BJ (cell line): ENCODE data around the gene MYOM3. TPM values are rescaled to one million over a fixed set of nuclear protein-coding genes. Genes with fewer than 3 reads are reported as not detected.

Experiments used
- CTCF ChIA-PET: fragments of 350-600 bp; formaldehyde crosslinking; extraction: SDS; loops from one replicate; lab custom pipeline; 2021; ENCODE audit warnings: antibody characterized with exemption, inconsistent platforms; lab: Yijun Ruan, JAX
- POLR2A ChIA-PET: fragments of 300-600 bp; sonication (Branson Sonifier 250); formaldehyde crosslinking; extraction: SDS; loops from one replicate; lab custom pipeline; 2021; ENCODE audit warnings: antibody characterized with exemption; lab: Charles Lee
- DNase-seq: peaks from one replicate; pipeline ENCODE4 v3.0.0-alpha.2; 2011; ENCODE audit warnings: low read depth
- H3K27me3 ChIP-seq: 2 replicates; pipeline ENCODE4 v1.6.0; 2011; ENCODE audit warnings: low read length; ENCODE audit not compliant: control insufficient read depth, insufficient read depth
- H3K36me3 ChIP-seq: 2 replicates; pipeline ENCODE4 v1.5.1; 2011; ENCODE audit warnings: low read length; ENCODE audit not compliant: control insufficient read depth, insufficient read depth
- H3K4me3 ChIP-seq: 2 replicates; pipeline ENCODE4 v1.5.1; 2011; ENCODE audit warnings: low read depth, mild to moderate bottlenecking, control low read depth, low read length
- CTCF ChIP-seq: IDR thresholded peaks from 2 replicates; pipeline ENCODE4 v1.5.1; 2011; ENCODE audit warnings: low read depth, mild to moderate bottlenecking, control low read depth, inconsistent platforms, low read length, moderate library complexity; ENCODE audit not compliant: insufficient read depth
- polyA plus RNA-seq: library from polyadenylated mRNA; depleted of rRNA; stranded (reverse); fragments of >200 nt; gene quantifications from 2 replicates; pipeline ENCODE4 v1.2.3, GENCODE V29; 2011

The MYOM3 gene
- polyA plus RNA-seq, 1 experiment: not detected

- POLR2A ChIA-PET: interaction anchor here (0.6 kb wide), 1 partner anchor 998 kb away, joined by 4 read pairs; no protein-coding TSS in a partner anchor
- DNase-seq: no peak
- CTCF ChIA-PET: interaction anchor here (0.6 to 2.5 kb wide), 7 partner anchors 7 to 248 kb away, joined by 3 to 15 read pairs (median 5); no protein-coding TSS in a partner anchor
These were observed 30.9 kb upstream of the MYOM3 start, which contains the start of gene IL22RA1 for GRCh38 chr1:24142546-24143534. Gene IL22RA1, minus strand, starts transcription at chr1:24143140. Its CDS starts 58 bp downstream, at chr1:24143082.

GRCh38 chr1:24141311-24141997 lies 29.5 kb upstream of the MYOM3 start:
- no peaks in the 10 kb centered on the region for H3K36me3 ChIP-seq
- ChIA-PET CTCF (interaction anchor here (0.8 to 2.5 kb wide), 6 partner anchors 9 to 70 kb away, joined by 3 to 15 read pairs (median 4); no protein-coding TSS in a partner anchor), POLR2A (no interaction called here)
- peaks cover 9% of the 10 kb centered on the region for H3K27me3 ChIP-seq
- H3K4me3 ChIP-seq: no peak overlapping the region
- TF ChIP-seq CTCF: no peak
- DNase-seq: no peak

More at GRCh38 chr1:24142546-24143534, 30.9 kb upstream of the MYOM3 start, which contains the start of gene IL22RA1:
- Histone ChIP-seq H3K27me3 (peaks cover 9% of the 10 kb centered on the region), H3K4me3 (peak within 1 kb of the TSS; percentile 42), H3K36me3 (no peaks in the 10 kb centered on the region)
- TF ChIP-seq CTCF: no peak

GRCh38 chr1:24140741-24141181 lies 28.8 kb upstream of the MYOM3 start:
- ChIA-PET CTCF (interaction anchor here (1.1 to 2.5 kb wide), 2 partner anchors 9 to 14 kb away, joined by 4 to 15 read pairs; no protein-coding TSS in a partner anchor), POLR2A (no interaction called here)
- no peaks in the 10 kb centered on the region for H3K36me3 ChIP-seq
- no peak for TF ChIP-seq CTCF
- no peak for DNase-seq
- no peak overlapping the region for H3K4me3 ChIP-seq
- peaks cover 9% of the 10 kb centered on the region for H3K27me3 ChIP-seq

GRCh38 chr1:24139841-24140425 lies 28.0 kb upstream of the MYOM3 start:
- CTCF ChIA-PET: interaction anchor here (2.0 to 2.5 kb wide), 2 partner anchors 10 kb away, joined by 8 to 15 read pairs; no protein-coding TSS in a partner anchor
- no peak overlapping the region for H3K4me3 ChIP-seq
- no peaks in the 10 kb centered on the region for H3K36me3 ChIP-seq
- TF ChIP-seq CTCF: no peak
- POLR2A ChIA-PET: no interaction called here
- H3K27me3 ChIP-seq: peaks cover 9% of the 10 kb centered on the region
- DNase-seq: no peak
